ENCODE data around the gene GIMAP1.

DNA sequence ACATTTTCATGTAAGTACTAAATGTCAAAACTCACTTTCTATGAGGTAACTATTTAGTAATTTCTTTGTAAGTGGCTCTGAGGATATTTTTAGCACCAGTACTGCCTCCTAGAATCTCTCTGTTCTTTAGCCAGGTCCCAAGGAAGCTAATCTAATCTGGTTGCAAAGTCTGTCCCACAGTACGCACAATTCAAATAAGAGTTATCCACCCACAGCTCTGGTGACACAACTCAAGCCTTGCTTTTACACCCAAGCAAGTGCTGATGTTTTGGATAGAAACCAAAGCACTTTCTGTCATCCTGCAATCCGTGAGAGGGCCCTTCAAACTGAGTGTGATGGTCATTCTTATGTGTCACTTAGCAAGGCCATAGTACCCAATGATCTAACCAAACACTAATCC is 35.3 kb downstream of the GIMAP1 start:
- no peak for TF ChIP-seq POLR2A (IDR thresholded peaks at IDR 0.05)
- TF ChIP-seq, protein P1, sequence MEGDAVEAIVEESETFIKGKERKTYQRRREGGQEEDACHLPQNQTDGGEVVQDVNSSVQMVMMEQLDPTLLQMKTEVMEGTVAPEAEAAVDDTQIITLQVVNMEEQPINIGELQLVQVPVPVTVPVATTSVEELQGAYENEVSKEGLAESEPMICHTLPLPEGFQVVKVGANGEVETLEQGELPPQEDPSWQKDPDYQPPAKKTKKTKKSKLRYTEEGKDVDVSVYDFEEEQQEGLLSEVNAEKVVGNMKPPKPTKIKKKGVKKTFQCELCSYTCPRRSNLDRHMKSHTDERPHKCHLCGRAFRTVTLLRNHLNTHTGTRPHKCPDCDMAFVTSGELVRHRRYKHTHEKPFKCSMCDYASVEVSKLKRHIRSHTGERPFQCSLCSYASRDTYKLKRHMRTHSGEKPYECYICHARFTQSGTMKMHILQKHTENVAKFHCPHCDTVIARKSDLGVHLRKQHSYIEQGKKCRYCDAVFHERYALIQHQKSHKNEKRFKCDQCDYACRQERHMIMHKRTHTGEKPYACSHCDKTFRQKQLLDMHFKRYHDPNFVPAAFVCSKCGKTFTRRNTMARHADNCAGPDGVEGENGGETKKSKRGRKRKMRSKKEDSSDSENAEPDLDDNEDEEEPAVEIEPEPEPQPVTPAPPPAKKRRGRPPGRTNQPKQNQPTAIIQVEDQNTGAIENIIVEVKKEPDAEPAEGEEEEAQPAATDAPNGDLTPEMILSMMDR (IDR thresholded peaks at IDR 0.05) = no peak
- no peak for TF ChIP-seq EP300 (IDR thresholded peaks at IDR 0.05)

All from ovary (tissue), 3 donors.